ENCODE measurements around the gene COL18A1. TPM values are rescaled to one million over a fixed set of nuclear protein-coding genes. Genes with fewer than 3 reads are reported as not detected.

Gene COL18A1
- total and polyA plus RNA-seq, 11 donors = 31.7 to 109 (median 59.0) TPM

DNA sequence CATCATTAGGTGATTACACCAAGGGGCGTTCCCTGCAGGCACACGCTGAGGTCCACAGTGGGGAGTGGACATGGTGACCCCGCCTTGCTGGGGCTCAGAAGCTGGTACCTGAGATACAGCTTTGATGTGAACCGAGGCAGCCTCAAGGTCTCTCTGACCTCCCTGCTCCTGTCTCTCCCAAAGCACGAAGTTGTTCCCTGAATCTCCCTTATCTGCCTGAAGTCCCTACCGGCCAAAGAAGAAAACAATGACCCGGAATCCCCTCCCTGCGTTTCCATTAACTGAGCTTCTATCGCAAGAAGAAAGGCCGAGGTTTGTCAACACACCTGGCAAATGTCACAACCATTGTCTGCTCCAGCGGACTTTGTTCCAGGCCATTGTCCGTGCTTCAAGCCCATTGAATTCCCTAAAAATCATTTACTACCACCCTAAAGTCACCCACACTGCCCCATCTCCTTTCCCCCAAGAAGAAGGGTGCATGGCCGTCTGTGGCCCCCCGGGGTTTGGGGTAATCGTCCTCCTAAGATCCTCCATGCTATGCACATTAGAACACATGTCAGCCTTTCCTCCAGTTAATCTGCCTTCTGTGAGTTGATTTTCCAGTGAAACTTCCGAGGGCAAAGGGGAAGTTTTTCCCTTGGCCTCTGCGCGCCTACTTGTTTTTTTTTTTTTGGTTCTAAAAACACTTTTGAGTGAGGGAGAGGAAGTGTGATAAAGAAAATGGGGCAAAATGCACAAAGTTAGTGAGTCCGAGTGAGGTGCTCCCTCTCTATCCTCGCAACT lies 48.1 kb upstream of the COL18A1 start:
- intact Hi-C loops (cut with DNase I) = loop anchor here in 5 of 10 donors (1.0 to 10.0 kb wide), 6 partner anchors 38 to 62 kb away; no protein-coding TSS in a partner anchor
- Histone ChIP-seq H3K36me3 (no peaks in the 10 kb centered on the region), H3K27ac (peak overlapping the region; percentile 79 to 95 (median 86)), H3K9me3 (no peaks in the 10 kb centered on the region), H3K27me3 (no peaks in the 10 kb centered on the region), H3K4me1 (peaks cover 0 to 65% (median 44%) of the 10 kb centered on the region in 12 donors), H3K4me3 (peak overlapping the region in 3 of 12 donors; percentile 6 to 17 (median 14))
- peak in 2 of 5 donors; percentile 20 to 27 for DNase-seq
- WGBS, 4 donors = 53 to 65% (median 61%) methylated on average over 19 to 20 of the region's 20 CpGs
- TF ChIP-seq POLR2A (IDR thresholded peaks at IDR 0.05) (no peak), CTCF (IDR thresholded peaks at IDR 0.05) (no peak)
- ATAC-seq = peak in 2 of 4 donors; percentile 3 to 36

DNA sequence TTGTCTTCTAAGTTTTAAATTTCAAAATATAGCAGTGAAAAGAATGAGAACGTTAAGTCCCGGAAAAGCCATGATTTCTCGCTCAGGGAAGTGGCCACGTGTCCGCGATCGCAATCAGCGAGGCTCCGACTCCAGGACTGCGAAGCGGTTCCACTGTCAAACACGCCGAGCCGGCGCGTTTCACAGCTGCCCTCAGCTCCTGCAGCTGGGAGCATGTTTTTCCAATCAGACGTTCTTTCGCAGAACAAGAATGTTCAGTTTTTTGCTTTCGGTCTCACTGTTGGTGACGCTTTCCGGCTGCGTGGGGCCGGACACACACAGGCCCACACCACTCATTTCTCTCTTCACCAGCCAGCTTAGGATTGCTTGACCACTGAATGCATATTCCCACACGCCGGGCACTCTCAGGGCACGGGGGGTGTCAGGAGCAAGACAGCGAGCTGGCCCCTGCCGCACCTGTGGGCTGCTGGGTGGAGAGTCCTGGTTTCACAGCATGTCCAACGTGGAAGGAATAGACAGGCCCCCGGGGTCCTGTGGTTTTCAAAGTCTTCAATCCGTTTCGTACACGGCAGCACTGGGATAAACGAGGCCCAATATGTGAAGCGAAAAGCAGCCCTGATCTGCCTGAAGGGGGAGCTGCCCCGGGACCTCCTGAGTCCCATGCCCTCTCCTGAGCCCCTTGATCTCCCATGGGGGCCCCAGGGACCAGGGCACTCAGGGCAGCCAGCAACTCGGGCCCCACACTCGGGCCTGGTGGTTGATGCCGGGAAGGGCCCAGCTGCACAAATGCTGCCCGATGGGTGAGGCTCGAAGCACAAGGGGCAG lies 47.3 kb upstream of the COL18A1 start:
- Histone ChIP-seq H3K4me1 (peaks cover 0 to 60% (median 39%) of the 10 kb centered on the region in 12 donors), H3K9me3 (no peaks in the 10 kb centered on the region), H3K4me3 (peak overlapping the region in 3 of 12 donors; percentile 6 to 17 (median 14)), H3K27ac (peak overlapping the region; percentile 79 to 95 (median 86)), H3K27me3 (no peaks in the 10 kb centered on the region), H3K36me3 (no peaks in the 10 kb centered on the region)
- intact Hi-C loops (cut with DNase I) = loop anchor here in 5 of 10 donors (1.0 to 10.0 kb wide), 6 partner anchors 38 to 63 kb away; no protein-coding TSS in a partner anchor
- ATAC-seq (peak; percentile 48 to 77 (median 74)), DNase-seq (peak; percentile 72 to 81 (median 74))
- WGBS, 4 donors = 53 to 65% (median 59%) methylated on average over 35 to 41 of the region's 41 CpGs
- TF ChIP-seq POLR2A (IDR thresholded peaks at IDR 0.05) = no peak
- TF ChIP-seq CTCF (IDR thresholded peaks at IDR 0.05) = peak in 2 of 12 donors; percentile 23 to 26

DNA sequence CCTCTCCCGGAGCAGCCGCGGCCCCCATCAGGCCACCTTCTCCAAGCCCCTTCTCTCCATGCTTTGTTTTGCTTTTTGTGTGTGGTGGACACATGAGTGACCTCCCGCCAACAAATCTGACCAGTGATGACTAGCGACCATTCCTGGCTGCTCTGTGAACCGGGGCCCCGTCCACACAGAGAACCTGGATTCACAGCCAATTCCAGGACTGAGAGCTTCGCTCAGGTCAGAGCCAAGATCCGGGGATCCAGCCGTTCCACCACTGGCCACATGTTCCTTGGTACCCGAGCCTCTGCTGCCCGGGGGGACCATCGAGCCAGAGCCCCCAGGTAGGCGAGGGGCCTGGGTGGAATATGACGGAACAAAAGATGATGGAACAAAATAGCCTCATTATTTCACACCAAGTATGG lies 46.7 kb upstream of the COL18A1 start:
- intact Hi-C loops (cut with DNase I) = loop anchor here in 3 of 10 donors (5.0 to 10.0 kb wide), 3 partner anchors 41 to 56 kb away; no protein-coding TSS in a partner anchor
- peak in 1 of 5 donors; percentile 46 for DNase-seq
- 93 to 95% (median 95%) methylated on average over 15 of the region's 15 CpGs for WGBS, 4 donors

More for the DNA sequence above, 46.7 kb upstream of the COL18A1 start:
- Histone ChIP-seq H3K4me3 (no peak overlapping the region), H3K36me3 (no peaks in the 10 kb centered on the region), H3K27me3 (no peaks in the 10 kb centered on the region), H3K27ac (peak overlapping the region; percentile 79 to 95 (median 86)), H3K9me3 (no peaks in the 10 kb centered on the region), H3K4me1 (peaks cover 0 to 58% (median 36%) of the 10 kb centered on the region in 12 donors)
- no peak for TF ChIP-seq CTCF (IDR thresholded peaks at IDR 0.05)
- TF ChIP-seq POLR2A (IDR thresholded peaks at IDR 0.05) = no peak
- ATAC-seq = no peak
